GM21529 (cell line): ENCODE measurements around the gene NR3C1.
"Not testable (repeated sequence)": the region's sequence is repeated elsewhere in the genome, so short reads cannot be mapped to it uniquely, and the experiment has no call there.

Source experiments
- ATAC-seq: cut with Tn5 transposase; IDR thresholded peaks from one replicate; pipeline ENCODE4 v1.9.1; 2021; ENCODE audit not compliant: unreplicated experiment

Gene NR3C1

GRCh38 chr5:143340891-143341685, 62.4 kb downstream of the NR3C1 start:
- no peak for ATAC-seq

DNA sequence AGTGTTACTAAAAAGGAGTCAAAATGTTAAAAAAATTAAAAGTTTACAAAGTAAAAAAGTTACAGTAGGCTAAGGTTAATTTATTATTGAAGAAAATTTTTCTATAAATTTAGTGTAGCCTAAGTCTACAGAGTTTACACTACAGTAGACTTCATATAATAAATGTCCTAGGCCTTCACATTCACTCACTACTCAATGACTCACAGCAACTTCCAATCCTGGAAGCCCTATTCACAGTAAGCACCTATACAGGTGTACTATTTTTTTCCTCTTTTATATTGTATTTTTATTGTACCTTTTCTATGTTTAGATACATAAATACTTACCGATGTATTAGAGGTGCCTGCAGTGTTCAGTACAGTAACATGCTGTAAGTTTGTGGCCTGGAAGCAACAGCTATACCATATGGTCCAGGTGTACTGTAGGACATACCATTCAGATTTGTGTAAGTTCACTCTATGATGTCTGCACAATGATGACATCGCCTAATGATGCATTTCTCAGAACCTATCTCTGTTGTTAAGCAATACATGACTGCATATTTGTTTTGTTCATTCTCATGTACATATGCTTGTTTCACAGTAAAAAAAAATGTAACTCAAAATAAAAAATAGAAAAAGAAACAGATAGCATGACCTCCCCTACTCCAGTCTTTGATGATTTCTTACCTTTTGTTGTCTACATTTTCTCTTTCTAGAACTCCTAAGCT, 64.7 kb downstream of the NR3C1 start:
- ATAC-seq: no peak

GRCh38 chr5:143337946-143338345, 65.5 kb downstream of the NR3C1 start:
- ATAC-seq: no peak

DNA sequence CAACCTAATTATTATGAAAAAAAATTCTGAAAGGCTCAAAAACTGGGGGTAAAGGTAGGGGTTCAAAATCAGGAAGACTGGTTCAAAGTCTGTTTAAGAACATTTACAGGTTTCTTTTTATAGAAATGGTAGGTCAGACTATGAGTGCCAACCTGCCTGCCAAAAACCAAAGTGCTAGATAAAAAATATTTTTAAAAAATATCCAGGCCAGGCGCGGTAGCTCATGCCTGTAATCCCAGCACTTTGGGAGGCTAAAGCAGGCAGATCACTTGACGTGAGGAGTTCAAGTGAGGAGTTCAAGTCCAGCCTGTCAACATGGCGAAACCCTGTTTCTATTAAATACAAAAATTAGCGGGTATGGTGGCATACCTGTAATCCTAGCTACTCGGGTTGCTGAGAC, 67.0 kb downstream of the NR3C1 start:
- ATAC-seq: no peak

DNA sequence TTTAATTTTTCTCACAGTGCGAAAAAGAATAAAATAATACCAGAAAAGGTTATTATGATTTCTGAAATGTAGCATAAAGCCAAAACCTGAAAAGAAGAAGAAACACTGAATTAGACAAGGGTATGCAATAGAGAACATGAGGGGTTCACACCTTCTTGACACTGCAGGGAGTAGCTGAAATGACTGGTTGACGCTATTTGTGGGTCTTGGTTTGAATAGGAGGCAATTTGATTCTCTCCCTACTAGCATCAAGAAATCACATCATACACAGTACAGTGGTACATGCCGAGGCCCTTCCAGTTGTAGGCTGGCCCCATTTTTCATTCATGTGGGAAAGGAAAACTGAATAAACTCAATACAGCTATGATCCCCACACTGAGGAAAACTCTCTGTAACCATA, 68.6 kb downstream of the NR3C1 start:
- no peak for ATAC-seq

DNA sequence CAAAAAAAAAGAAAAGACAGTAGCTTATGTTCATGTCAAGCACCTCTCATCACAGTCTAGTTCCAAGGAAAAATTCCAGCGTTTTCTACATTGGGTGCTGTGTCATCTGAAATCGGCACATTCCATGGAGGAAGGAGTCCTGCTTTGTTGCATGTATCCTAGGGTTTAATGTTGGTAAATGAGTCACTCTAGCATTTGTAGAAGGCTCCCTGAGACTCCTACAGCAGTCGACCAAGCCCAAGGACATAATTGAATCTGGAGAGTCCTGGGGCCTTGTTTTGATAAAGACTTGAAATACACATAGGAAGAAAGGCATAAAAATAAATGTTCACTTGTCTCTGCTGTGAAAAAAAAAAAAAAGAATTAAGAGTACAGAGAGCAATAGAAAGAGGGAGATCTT, 69.1 kb downstream of the NR3C1 start:
- ATAC-seq: not testable (repeated sequence)

- no peak for ATAC-seq
These were observed 71.5 kb downstream of the NR3C1 start for GRCh38 chr5:143331956-143332355.

- no peak for ATAC-seq
These were observed 73.6 kb downstream of the NR3C1 start for GRCh38 chr5:143329843-143330242.

DNA sequence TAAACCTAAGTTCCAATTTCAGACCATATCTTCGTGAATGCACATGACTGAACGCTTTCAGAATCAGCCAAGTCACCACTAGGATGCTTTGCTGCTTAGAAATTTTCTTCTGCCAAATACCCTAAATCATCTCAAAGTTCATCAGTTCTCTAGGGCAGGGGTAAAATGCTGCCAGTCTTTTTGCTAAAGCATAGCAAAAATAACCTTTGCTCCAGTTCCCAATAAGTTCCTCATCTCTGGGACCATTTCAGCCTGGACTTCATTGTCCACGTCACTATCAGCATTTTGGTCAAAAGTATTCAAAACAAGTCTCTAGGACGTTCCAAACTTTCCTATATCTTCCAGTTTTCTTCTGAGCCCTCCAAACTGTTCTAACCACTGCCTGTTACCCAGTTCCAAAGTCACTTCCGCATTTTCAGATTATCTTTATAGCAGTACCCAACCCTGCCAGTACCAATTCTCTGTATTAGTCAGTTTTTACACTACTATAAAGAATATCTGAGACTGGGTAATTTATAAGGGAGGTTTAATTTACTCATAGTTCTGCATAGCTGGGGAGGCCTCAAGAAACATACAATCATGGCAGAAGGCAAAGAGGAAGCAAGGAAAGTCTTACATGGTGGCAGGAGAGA, 74.8 kb downstream of the NR3C1 start:
- ATAC-seq: no peak

DNA sequence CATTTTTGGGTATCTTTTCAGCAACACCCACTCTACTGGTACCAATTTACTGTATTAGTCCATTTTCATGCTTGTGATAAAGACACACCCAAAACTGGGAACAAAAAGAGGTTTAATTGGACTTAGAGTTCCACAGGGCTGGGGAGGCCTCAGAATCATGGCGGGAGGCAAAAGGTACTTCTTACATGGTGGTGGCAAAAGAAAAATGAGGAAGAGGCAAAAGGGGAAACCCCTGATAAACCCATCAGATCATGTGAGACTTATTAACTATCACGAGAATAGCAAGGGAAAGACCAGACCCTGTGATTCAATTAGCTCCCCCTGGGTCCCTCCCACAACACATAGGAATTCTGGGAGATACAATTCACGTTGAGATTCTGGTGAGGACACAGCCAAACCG, 78.4 kb downstream of the NR3C1 start:
- not testable (repeated sequence) for ATAC-seq

DNA sequence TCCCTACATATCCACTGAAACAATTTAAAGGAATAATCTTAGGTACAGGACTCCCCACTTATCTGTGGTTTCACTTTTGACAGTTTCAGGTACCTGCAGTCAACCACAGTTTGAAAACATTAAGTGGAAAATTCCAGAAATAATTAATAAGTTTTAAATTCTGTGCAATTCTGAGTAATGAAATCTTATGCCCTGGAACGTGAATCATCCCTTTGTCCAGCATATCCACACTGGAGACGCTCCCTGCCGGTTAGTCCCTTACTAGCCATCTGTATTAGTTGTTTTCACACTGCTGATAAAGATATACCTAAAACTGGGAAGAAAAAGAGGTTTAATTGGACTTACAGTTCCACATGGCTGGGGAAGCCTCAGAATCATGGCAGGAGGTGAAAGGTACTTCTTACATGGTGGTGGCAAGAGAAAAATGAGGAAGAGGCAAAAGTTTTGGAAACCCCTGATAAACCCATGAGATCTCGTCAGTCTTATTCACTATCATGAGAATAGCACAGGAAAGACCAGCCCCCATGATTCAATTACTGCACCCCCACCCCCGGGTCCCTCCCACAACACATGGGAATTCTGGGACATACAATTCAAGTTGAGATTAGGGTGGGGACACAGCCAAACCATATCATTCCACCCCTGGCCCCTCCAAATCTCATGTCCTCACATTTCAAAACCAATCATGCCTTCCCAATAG, 80.4 kb downstream of the NR3C1 start:
- not testable (repeated sequence) for ATAC-seq

DNA sequence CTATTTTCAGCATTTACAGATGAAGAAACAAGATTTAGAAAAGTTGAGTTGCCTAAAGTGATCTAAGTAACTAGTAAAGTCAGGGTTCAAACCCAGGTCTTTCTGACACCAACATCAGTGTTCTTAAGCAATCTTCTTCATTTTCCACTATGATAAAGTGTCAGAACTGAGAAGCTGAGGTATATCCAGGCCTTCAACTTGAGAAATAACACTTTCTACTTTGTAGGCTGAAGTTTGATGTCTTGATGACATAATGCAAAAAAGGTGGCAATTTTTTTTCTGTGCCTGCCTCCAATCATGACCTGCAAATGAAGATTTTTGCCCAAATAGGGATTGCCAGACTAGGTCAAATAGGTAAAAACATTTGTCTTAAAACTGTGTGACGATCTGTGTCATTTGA, 81.3 kb downstream of the NR3C1 start:
- no peak for ATAC-seq

DNA sequence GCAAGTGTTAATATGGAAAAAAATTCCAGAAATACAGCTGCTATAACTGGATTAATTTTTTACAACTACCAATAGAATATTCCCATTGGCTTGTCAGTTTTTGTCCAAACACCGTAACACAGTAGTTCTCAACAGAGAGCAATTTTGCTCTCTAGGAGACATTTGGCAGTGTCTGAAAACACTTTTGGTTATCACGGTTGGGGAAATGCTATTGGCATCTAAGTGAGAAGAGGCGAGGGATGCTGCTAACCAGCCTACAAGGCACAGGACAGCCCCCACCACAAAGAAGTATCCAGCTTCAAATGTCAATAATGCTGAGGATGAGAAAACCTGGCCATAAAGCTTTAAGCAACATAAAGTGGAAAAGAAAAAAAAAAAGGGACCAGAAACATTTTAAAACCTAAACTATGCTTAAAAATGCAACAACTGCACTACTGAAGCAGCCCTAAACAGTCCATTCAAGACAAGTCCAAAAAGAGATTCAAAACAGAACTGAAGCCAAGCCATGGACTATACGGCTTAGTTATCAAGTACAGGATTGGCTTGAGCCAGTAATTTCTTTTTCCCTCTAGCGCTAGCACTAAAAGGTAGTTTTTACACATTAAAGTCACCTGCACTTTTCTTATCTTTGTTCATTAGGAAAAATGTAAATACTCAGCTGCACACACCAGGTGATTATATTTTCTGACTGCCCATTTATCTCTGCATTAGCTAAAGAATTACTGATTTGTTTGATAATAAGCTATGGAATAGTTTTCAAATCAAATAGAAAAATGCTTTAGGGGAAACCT, 83.9 kb downstream of the NR3C1 start:
- no peak for ATAC-seq

DNA sequence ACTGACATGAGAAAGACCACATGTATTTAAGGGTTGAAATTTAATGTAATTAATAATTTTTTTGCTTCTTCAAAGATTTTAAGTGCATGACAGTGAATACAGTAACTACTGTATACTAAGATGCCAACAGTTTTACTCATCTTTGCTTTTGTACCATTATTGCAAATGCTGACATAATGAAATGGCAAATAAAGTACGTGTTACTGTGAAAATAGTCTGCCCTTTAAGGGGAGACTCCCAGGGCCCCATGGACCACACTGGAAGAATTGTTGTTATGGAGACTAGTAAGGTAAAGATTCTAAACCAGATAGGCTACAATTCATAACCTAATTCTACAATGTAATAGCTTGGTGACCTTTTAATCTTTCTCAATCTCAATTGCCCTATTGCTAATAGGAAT, 84.7 kb downstream of the NR3C1 start:
- ATAC-seq: no peak

GRCh38 chr5:143318270-143318669, 85.2 kb downstream of the NR3C1 start:
- no peak for ATAC-seq

GRCh38 chr5:143316844-143317631, 86.4 kb downstream of the NR3C1 start:
- no peak for ATAC-seq

DNA sequence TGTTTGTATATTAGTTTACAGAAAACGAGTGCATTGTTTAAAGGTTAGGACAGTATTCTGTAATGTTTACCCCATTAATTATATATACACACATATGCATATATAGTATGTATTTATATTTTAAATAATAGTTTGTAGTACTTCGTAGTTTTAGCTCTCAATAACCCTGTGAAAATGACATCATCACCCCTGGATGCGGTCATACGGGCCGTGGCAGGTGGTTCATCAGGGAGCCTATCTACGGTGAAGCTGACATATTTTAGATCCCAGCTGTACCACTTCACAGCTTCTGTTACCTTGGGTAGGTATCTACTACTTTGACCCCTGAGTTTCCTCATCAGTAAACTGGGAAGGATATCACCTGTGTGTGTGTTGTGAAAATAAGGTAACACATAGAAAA, 87.1 kb downstream of the NR3C1 start:
- ATAC-seq: no peak

GRCh38 chr5:143315929-143316328, 87.6 kb downstream of the NR3C1 start:
- no peak for ATAC-seq

DNA sequence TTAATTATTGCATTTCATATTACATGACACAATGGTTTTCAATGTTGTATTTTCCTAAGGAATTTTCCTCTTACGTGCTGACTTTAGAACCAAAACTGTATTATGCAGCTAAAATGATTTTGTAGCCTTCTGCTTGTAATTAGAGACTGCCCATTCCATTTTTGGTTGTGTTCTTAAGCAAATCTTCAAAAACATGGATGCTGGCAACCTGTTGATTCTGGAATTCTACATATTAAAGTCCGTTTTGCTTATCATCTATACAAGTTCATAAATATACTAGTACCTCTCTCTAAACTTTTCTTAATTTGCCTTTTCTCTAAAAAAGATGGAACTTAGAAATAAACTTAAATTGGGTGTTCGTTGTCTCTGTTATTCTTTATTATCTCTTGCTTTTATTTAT, 88.3 kb downstream of the NR3C1 start:
- ATAC-seq: no peak

DNA sequence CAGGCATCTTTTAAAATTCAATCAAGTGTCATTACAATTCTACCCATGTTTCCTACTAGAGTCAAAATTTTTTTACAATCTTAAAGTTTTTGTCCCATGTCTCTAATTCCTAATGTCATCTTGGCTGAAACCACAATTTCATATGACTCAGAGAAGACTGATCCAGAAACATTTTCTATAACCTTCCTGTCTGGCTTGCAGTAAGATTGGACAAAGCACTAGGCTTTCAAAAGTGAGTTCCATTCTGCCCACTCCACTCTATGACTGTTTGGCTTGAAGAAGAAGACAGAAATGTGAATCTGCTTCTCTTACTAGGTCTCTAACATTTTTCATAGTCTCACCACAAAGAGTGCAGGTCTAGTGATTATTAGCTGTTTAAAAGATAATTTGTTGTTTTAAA, 88.8 kb downstream of the NR3C1 start:
- ATAC-seq: no peak
